Left hindlimb (tissue), 1 donor: Measurements from ENCODE around the gene CFTR.

Experiments
- DNase-seq: peaks from one replicate; pipeline ENCODE4 v3.0.0-alpha.2; 2018

The CFTR gene

DNA sequence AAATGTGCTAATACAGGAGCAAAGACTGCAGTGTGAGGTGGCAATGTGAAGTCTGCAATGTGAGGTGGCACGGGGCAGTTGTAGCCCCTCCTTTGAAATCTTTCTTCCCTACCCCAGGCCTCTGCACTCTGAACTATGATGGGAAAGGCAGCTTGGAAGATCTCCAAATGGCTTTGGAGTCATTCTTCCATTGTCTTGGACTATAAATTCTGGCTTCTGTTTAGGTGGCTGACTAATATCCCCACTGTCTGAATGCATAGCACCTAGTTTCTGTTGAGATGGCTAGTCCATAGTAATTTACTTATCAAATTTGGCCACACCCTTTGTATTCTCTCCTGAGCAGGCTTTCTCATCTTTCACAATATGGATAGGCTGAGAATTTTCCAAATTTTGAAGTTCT lies 175.0 kb downstream of the CFTR start:
- DNase-seq: no peak

DNA sequence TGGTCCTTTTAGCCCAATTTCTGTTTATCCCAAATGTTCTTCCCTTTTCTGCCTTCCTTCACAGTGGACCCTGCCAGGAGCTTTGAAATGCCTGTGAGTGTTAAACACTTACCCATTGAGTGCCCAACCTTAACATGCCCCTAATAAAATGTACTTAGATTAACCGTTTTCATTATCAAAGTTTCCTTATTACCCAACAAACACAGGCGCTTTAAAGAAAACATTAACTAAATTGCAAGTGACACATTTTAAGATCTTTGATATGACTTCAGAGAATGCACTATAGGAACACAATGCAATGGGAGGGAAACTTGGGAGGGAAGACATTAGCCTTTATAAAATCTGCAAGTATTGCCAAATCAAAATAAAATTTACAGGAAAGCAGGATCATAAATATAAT lies 177.0 kb downstream of the CFTR start:
- DNase-seq: no peak

DNA sequence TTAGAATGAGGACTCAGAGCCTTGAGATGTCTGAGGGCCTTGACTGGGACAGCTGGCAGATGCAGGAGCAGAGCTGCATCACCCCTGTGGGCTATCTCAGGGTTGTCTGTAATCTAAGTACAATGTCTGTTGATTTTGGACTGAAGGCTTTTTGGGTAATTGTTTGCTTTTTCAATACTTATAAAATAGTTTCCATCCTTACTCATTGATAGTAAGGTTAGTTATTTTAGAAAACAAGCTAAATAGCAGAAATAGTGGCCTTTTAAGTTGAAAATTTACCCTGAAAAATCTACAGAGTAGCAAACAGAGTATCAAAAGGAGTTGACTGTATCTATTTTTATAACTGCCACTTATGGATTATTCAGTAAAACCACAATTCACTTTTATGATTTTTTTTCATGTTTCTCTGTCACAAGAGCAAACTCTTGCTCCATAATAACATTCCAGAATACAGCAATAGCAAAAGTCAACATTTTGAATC lies 179.7 kb downstream of the CFTR start:
- no peak for DNase-seq

DNA sequence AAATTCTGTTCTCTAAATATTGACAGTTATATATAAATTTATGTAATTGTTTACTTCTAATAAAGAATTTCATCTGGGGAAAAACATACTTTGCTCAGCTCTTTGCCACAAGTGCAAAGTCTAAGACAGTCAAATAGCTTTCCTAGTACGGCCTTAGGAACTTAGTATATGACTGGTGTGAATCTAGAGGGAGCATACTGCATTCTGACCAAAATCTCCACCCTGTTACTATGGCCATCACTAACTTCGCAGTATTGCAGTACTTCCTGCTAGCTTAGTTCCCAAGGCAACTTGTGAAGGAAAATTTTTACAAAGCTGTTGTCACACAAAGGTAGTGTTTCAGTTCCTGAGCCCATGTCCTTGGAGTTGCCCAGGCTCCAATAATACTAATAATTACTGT lies 181.5 kb downstream of the CFTR start:
- DNase-seq: no peak

DNA sequence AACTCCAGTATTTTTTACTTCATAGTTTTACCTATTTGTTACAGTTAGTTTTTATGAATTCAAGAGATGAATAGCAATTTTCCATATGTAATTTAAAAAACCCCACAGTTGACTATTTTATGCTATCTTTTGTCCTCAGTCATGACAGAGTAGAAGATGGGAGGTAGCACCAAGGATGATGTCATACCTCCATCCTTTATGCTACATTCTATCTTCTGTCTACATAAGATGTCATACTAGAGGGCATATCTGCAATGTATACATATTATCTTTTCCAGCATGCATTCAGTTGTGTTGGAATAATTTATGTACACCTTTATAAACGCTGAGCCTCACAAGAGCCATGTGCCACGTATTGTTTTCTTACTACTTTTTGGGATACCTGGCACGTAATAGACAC lies 184.2 kb downstream of the CFTR start:
- DNase-seq: no peak

DNA sequence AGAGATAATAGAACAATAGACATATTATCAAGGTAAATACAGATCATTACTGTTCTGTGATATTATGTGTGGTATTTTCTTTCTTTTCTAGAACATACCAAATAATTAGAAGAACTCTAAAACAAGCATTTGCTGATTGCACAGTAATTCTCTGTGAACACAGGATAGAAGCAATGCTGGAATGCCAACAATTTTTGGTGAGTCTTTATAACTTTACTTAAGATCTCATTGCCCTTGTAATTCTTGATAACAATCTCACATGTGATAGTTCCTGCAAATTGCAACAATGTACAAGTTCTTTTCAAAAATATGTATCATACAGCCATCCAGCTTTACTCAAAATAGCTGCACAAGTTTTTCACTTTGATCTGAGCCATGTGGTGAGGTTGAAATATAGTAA lies 185.5 kb downstream of the CFTR start:
- no peak for DNase-seq

DNA sequence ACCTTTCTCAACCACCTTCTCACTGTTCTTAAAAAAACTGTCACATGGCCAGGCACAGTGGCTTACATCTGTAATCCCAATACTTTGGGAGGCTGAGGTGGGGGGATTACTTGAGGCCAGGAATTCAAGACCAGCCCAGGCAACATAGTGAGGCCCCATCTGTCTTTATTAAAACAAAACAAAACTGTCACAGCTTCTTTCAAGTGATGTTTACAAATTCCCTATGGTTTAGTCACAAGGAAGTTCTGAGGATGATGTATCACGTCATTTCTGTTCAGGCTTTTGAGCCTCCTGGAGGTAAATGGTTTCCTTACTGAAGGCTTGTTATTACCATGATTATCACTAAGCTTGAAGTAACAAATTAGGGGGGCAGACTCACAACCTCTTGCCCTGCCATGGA lies 186.2 kb downstream of the CFTR start:
- DNase-seq: no peak

DNA sequence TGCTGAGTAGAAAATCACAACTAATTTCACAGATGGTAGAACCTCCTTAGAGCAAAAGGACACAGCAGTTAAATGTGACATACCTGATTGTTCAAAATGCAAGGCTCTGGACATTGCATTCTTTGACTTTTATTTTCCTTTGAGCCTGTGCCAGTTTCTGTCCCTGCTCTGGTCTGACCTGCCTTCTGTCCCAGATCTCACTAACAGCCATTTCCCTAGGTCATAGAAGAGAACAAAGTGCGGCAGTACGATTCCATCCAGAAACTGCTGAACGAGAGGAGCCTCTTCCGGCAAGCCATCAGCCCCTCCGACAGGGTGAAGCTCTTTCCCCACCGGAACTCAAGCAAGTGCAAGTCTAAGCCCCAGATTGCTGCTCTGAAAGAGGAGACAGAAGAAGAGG lies 186.9 kb downstream of the CFTR start:
- DNase-seq: no peak

DNA sequence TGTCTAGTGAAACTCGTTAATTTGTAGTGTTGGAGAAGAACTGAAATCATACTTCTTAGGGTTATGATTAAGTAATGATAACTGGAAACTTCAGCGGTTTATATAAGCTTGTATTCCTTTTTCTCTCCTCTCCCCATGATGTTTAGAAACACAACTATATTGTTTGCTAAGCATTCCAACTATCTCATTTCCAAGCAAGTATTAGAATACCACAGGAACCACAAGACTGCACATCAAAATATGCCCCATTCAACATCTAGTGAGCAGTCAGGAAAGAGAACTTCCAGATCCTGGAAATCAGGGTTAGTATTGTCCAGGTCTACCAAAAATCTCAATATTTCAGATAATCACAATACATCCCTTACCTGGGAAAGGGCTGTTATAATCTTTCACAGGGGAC lies 187.6 kb downstream of the CFTR start:
- no peak for DNase-seq

DNA sequence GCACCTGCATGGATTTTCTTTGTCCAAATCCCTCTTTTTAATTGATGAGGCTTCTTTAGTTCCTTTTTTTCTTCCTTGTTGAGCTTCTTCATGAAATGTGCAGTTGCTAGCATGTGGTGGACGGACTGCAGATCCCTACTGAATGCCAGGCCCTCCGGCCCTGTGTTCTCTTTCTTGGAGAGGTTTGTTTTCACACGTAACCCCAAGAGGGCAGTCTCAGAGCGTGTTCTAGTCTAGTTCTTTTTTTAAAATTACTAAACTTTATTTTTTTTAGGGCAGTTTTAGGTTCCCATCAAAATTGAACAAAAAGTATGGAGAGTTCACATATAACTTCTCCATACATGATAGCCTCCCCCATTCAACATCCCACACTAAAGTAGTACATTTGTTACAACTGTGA lies 190.0 kb downstream of the CFTR start:
- DNase-seq: no peak

DNA sequence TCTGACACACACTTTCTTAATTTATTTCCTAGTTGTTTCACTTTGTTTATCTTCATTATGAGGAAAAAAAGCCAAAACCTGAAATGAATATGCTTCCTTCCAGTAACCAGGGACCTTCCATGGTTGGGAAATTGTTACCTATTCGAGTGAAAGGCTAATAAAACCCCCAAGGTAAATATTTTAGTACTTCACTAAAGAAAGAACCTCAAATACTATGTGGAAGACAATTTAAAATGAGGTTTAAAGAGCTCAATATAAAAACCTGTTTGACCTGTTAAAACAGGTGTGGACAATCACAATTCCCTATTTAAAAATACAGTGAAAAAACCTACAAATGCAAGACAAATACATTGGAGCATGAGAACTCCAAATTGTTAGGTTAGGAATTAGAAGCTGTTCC lies 192.6 kb downstream of the CFTR start:
- no peak for DNase-seq

DNA sequence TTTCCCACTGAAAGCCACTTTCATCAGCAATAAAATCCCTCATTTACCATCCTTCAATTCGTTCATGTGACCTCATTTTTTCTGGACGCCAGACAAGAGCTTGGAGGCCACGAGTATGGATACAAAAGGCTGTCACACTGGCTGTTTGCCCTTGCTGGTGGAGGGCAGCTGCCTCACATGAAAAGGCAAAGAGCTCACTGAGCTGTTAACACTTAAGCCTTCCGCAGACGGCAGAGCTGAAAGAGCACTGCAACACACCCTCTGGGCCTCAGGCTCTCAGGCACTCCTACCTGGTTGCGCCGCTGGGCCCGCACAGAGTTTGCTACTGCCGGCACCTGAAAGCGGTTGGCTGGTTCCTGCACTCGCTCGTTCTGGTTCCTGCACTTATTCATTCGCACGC lies 193.5 kb downstream of the CFTR start:
- no peak for DNase-seq

DNA sequence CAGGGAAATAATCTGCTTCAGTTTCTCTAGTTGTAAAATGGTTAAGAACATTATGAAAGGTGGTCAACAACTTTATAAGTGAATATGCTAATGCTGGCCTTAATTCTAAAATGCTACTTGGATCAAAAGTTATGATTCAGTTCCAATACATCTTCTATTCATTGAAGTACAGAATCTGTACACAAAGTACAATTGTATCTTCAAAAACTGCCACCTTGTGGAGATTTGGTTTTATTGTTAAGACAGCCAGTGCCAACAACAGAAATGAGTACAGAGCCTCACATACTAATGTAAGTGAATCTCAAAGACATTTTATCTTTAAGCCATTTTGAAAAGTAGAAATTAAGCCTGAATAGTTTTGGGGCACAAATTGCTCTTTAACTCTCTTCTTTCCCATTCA lies 194.0 kb downstream of the CFTR start:
- no peak for DNase-seq

DNA sequence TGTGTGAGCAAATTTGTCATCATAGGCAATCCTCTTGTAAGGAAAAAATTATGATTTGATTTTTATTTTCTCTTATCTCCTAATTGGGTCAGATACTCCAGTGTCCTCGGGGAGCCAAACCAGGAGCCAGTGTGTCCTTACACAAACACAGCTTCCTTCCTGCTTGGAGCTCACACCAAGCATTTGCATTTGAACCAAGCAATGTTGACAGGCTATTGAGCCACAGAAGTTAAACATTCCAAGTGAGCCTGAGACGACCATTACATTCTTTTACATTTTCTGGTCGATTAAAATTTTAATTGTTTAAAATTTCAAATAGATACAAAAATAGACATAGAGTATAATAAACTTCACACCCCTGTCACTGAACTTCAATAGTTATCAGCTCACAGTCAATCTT lies 194.8 kb downstream of the CFTR start:
- DNase-seq: no peak

DNA sequence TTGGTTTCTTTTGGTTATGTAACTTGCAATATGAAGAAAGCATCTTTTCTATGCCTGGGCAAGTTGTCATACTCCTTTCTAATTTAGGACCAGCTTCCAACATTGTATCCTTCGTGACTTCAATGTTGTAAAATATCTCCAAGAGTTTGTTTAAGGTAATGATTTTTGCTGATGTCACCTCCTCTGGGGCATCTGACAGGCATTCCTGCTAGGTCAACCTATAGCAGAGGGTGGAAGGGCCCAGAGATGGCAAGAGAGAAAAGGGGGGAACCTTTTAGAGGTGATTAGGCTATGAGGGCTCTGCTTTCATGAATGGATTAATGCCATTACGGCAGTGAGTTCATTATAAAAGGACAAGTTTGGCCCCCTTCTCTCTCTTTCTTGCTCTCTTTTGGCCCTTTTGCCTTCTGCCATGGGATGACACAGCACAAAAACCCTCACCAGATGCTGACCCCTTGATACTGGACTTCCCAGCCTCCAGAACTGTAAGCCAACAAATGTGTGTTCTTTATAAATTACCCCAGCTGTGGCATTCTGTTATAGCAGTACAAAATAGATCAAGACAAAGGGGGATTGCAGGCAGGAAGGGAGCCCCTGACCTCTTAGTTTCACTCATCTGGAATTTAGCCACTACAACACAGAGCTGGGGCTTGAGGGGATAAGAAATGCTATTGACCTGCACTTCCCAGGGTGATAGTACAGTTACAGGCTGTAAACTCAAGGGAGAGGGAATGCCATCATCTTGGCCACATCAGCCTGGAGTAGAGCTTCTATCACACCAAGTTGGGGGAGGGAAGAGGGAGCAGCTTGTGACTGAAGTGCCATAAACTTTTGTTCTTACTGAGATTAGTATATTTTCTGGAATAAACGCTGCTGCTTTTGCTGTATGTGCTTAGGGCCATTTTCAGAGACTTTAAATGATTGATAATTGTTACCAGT lies 195.9 kb downstream of the CFTR start:
- no peak for DNase-seq

DNA sequence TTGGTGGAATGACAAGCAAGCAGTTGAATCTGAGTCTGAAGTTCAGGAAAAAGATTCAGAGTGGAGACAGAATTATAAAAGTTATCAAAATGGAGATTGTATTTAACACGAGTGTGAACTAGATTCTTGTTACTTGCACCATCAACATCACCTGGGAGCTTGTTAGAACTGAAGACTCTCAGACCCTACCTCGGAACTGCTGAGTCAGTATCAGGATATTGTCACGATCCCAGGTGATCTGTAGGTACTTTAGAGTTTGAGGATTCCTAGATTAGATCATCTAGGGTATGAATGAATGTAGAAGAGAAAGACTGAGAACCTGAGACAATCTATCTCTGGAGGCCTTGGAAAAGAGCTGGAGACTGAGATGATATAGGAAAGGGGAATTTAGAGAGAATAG lies 199.3 kb downstream of the CFTR start:
- DNase-seq: no peak

DNA sequence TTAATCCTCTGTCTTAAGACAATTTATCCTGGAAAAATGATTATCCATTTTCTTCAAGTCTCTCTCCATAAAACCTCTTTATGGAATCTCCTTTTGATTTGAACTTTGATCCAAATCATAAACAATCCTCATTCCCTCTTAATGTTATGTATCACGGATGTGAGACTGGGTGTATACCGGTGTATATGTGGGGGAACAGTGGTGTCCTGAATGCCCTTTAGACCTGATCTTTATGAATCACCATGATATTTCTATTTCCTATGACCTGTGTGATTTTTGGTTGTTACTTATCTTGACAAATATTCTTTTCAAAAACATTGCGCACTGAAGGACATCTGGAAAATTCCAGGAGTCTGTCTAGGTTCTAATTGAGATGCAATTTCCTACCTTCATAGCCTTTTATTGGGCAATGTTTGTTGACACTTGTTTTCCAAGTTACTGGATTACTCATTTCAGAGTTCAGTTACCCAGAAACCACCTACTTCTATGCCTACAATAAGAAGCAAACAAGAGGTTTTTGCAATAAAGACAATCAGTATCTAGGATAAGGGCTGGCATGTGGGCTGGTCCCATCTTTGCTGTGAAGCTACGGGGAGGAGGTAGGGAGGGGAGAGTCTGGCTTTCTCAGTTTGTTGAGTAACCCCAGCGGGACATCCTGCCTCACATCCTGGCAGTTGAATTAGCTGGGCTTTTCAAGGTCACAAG lies 203.0 kb downstream of the CFTR start:
- no peak for DNase-seq

DNA sequence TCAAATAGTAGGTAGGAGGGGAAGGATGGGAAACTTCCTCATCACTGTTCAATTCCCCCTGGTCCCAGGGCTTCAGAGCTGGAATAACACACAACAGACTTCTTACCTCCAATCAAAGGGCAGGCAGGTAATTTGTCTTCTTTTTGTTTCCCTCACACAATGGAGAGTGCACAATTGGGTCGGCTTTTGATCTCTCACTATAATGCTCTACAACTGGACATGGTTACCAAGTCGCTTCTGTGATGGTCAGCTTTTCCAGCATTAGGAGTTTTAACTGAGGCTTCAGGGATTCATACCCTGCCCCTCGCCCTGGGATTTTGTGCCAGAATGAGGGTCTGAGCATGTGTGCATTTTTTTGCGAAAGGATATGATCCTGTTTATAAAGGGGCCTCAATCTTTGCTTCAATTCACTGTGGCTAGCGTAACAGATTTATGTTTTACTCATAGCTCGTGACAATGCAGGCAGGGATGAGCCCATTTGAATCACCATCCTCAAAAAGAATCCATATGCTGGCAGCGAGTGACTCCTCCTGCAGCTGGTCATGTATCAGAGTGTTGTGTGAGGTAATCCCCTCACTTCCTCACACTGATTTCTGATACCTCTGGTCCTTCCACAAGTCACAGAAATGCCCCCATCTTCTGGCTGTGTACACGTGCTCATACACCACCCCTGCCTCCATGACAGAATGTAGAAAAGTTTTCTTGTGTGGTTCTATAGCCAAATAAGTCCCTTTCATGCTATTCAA lies 203.8 kb downstream of the CFTR start:
- DNase-seq: no peak

DNA sequence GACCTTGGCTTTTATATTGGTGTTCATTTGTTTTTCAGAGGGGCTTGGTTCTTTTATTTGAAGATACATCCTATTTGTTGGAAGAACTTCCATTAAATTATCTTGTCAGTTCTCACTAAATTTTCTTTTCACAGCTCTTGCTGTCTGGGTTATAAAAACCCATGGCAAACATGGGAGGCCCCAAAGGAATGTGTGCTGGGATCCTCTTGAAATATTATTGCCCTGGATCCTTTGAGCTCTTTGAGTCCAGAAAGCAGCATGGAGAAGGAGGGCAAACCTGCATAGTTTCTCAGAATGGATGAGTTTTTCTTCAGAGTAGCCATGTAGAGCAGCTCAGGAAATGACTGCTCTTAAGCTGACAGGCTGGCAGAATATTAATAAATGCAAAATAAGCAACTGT lies 206.0 kb downstream of the CFTR start:
- DNase-seq: no peak

DNA sequence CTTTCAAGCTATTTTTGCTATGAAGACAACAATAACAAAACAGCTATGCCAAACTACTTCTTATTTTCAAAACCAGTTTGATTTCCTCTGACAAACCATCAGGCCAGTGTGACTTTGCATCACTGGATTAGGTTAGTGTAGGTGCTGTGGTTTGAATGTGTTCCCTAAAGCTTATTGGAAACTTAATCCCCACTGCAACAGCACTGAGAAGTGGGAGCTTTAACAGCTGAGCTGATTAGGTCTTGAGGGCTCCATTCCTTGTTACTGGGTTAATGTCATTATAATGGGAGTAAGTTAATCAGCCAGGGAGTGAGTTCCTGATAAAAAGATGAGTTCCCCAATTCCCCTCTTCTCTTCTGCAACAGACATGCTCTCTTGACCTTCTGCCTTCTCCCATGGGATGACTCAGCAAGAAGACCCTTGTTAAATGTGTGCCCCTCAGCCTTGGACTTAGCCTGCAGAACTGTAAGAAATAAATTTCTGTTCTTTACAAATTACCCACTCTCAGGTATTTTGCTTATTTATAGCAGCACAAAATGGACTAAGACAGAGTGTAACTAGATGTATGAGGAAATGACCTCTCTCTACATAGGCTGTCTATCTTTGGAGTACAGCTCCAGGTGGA lies 206.6 kb downstream of the CFTR start:
- no peak for DNase-seq

DNA sequence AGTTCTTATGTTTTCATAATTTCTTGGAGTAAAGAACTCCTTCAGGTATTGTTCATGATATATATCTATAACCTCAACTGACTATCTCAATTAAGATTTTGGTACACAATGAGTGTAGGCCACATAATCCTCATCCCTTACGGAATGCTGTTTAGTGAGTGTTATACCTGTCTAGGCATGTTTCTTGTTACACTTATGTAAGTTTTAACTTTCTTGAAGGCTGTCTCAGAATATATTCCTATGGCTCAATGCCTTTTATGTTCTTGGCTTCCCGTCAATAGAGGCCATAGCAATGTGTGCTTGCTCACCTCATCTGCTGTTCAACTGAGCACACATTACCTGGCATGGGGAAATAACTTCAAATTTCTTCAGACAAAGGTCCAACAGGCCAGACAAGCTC lies 208.3 kb downstream of the CFTR start:
- DNase-seq: no peak

DNA sequence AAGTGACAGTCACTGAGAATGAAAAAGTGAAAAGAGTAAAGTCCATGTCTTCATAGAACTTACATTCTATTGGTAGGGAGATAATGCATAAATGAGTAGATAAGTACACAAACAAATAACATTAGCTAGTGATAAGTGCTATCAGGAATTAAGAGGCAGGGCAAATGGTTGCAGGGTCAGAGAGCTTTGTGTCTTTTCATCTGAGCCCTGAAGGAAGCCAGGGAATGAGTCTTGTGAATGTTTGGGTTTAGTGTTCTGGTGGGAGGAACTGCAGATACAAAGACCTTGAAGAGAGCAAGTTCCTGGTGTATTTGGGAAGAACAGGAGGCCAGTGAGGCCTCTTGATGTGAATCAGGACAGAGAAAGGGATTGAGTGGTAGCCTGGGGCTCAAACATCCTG lies 209.6 kb downstream of the CFTR start:
- DNase-seq: no peak

DNA sequence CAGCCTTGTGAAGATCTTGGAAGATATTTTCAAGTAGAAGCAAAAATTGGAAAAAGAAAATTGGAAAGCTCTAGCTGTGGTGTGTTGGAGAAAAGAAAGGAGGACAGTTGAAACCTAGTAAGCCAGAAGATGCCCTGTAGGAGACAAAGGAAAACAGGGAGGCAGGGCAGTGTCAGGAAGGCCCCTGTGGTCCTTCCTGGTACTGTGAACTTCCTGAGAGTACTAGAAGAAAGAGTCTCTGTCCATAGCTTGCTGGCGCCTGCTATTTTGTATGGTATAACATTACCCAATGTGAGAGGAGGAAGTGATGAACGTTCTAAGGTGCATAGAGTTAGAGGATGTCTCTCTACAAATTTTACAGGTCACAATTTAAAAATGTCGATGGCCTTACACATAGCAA lies 210.3 kb downstream of the CFTR start:
- DNase-seq: no peak
